Astrocyte of the cerebellum (primary cell): Measurements from ENCODE around the gene SCD5.
"Not testable (repeated sequence)": the region's sequence is repeated elsewhere in the genome, so short reads cannot be mapped to it uniquely, and the experiment has no call there.

Experiments
- DNase-seq: peaks from one replicate; pipeline ENCODE4 v3.0.0-alpha.2; 2011; ENCODE audit warnings: low read depth
- H3K4me3 ChIP-seq: 2 replicates; pipeline ENCODE4 v1.5.1; 2011; ENCODE audit warnings: mild to moderate bottlenecking, low read depth, low read length, moderate library complexity
- CTCF ChIP-seq: IDR thresholded peaks from 2 replicates; pipeline ENCODE4 v1.5.1; 2012; ENCODE audit warnings: low read length, low read depth, moderate library complexity, mild to moderate bottlenecking; ENCODE audit errors: missing control alignments
- in situ Hi-C: cut with HindIII; loops from 2 replicates; pipeline ENCODE4 v1.10.0; 2017; ENCODE audit warnings: low sequenced_read_pairs

SCD5 gene

DNA sequence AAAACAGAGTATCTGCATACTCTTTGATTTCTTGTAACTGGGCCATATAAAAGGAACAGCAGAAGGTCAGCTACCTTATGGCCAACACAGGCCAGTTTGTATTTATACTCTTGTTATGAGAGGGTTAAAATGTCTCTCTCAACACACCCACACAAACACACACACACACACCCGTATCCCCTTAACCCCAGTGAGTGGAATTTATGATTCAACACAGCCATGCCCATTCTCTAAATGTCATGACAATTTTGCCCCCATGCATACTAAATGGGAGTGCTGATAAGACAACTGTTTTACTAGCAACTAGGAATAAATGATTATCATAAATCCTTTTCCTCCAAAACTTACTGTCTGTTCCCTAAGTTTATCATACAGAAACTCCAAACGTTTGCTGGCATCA is 22.1 kb upstream of the SCD5 start:
- in situ Hi-C loops: no loop called here
- DNase-seq: no peak
- no peak overlapping the region for H3K4me3 ChIP-seq
- TF ChIP-seq CTCF: no peak

DNA sequence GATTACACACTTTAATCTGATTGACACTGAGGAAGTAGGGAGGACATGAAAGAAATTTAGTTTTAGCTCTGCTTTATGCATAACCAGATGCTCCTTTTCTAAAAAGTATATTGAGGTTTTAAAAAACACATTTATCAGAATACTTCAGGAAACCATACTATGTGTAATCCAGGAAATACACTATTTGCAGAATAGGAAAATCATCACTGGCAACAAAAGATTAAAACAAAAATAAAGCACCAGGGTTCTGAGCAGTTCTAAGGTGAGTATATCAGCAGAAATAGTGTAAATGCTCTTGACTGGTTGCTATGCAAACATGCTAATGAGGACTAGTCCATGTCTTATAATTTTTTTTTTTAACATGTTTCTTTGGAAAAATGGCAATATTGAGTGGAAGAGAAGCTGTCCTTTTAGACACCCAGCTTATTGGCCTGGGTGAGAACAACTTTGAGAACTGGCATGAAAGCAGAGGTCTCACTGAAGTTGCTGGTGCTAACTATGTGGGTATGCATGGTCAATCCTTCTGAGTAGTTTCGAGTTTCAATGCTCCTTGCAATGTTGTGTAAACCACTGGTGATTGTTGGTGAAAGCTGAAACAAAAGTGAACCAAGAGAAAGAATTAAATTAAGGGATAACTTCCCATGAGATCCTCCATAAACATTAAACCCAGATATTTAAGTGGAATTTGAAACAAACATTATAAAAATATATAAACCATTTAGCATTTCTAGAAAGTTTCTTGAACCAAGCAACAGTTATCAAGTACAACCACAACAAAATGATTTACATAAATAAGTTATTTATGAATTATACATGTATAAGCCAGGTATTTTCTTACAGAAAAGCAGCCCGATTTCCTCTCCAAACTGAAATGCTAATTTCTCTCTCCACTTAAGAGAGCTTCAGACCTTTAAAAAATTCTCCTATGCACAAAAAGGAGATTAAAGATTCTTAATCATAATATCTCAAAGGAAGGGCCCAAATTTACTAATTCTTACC is 20.4 kb upstream of the SCD5 start:
- no peak for TF ChIP-seq CTCF
- no peak overlapping the region for H3K4me3 ChIP-seq
- in situ Hi-C loops: no loop called here

DNA sequence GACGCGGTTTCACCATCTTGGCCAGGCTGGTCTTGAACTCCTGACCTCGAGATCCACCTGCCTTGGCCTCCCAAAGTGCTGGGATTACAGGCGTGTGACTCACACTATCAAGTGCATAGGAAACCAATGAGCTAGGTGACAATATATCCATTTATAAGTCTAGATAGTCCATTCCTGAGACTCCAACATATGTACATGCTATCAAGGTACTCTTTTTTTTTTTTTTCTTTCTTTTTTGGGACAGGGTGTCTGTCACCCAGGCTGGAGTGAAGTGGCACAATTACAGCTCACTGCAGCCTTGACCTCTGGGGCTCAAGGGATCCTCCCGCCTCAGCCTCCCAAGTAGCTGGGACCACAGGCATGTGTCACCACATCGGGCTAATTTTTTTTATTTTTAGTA is 18.3 kb upstream of the SCD5 start:
- H3K4me3 ChIP-seq, in situ Hi-C loops, DNase-seq: not testable (repeated sequence)

More for the DNA sequence above, 20.4 kb upstream of the SCD5 start:
- no peak for DNase-seq

GRCh38 chr4:82814034-82814433 is 15.4 kb upstream of the SCD5 start:
- DNase-seq: no peak
- H3K4me3 ChIP-seq: no peak overlapping the region
- in situ Hi-C loops: no loop called here
- TF ChIP-seq CTCF: no peak

GRCh38 chr4:82811838-82812341 is 13.3 kb upstream of the SCD5 start:
- TF ChIP-seq CTCF: no peak
- in situ Hi-C loops: no loop called here
- DNase-seq: no peak
- H3K4me3 ChIP-seq: no peak overlapping the region

- H3K4me3 ChIP-seq: no peak overlapping the region
- DNase-seq: no peak
- no peak for TF ChIP-seq CTCF
- in situ Hi-C loops: no loop called here
These were observed 12.8 kb upstream of the SCD5 start for GRCh38 chr4:82811392-82811791.

- in situ Hi-C loops: no loop called here
- DNase-seq: no peak
- TF ChIP-seq CTCF: no peak
- H3K4me3 ChIP-seq: no peak overlapping the region
These were observed 11.6 kb upstream of the SCD5 start for GRCh38 chr4:82810176-82810575.
